ENCODE measurements around the gene MPHOSPH8. TPM values are rescaled to one million over a fixed set of nuclear protein-coding genes. Genes with fewer than 3 reads are reported as not detected.

The MPHOSPH8 gene, protein sequence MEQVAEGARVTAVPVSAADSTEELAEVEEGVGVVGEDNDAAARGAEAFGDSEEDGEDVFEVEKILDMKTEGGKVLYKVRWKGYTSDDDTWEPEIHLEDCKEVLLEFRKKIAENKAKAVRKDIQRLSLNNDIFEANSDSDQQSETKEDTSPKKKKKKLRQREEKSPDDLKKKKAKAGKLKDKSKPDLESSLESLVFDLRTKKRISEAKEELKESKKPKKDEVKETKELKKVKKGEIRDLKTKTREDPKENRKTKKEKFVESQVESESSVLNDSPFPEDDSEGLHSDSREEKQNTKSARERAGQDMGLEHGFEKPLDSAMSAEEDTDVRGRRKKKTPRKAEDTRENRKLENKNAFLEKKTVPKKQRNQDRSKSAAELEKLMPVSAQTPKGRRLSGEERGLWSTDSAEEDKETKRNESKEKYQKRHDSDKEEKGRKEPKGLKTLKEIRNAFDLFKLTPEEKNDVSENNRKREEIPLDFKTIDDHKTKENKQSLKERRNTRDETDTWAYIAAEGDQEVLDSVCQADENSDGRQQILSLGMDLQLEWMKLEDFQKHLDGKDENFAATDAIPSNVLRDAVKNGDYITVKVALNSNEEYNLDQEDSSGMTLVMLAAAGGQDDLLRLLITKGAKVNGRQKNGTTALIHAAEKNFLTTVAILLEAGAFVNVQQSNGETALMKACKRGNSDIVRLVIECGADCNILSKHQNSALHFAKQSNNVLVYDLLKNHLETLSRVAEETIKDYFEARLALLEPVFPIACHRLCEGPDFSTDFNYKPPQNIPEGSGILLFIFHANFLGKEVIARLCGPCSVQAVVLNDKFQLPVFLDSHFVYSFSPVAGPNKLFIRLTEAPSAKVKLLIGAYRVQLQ
- 12.6 and 13.1 TPM in 2 replicates for total RNA-seq

DNA sequence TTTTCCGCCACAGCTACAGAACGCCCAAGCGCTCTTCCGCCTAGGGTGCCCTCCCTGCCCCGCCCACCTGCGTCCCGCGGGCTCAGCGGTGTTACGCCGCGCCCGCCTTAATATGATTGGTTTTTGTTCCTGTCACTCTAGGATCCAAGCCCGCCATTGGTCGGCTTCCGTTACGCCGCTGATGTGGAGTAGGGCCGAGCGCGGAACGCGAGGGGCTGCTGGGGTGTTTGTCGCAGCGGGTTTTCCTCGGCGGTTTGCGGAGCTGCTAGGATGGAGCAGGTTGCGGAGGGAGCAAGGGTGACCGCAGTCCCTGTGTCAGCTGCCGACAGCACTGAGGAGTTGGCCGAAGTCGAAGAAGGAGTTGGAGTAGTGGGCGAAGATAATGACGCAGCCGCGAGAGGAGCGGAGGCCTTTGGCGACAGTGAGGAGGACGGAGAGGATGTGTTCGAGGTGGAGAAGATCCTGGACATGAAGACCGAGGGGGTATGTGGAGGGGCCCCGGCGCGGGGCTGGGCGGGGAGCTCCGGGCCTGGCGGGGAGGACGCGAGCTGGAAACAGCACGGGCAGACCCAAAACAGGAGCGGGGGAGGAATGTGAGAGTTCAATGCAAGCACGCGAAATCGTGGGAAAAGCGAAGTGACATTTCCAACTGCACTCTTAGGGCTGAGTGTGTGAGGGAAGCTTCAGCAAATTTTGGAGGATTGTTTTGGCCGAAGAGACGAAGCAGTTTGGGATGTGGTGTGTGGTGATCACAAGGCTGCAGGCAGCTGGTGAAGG, at the start of gene MPHOSPH8:
TSS of gene MPHOSPH8 (plus strand) at position 181 of the 777 bp plus-strand sequence. CDS start at position 271, 90 bp downstream.

Other genes starting within 250 kb of the MPHOSPH8 start
- gene TPTE2, start 72.1 kb upstream of the MPHOSPH8 start, total RNA-seq = not detected in 2 replicates
- gene PSPC1, start 149.3 kb downstream of the MPHOSPH8 start, total RNA-seq = 52.7 and 58.3 TPM in 2 replicates
- gene ZMYM5, start 230.0 kb downstream of the MPHOSPH8 start, total RNA-seq = 4.5 and 7.8 TPM in 2 replicates